ENCODE results near the gene LHX3.
"Not testable (repeated sequence)": the region's sequence is repeated elsewhere in the genome, so short reads cannot be mapped to it uniquely, and the experiment has no call there.

Gene LHX3

GRCh38 chr9:136151848-136152542 is 52.9 kb downstream of the LHX3 start:
- DNase-seq, result no peak

- no peak for DNase-seq
Observed at GRCh38 chr9:136151214-136151804, 53.6 kb downstream of the LHX3 start.

- not testable (repeated sequence) for DNase-seq
Observed at GRCh38 chr9:136150664-136151213, 54.2 kb downstream of the LHX3 start.

DNA sequence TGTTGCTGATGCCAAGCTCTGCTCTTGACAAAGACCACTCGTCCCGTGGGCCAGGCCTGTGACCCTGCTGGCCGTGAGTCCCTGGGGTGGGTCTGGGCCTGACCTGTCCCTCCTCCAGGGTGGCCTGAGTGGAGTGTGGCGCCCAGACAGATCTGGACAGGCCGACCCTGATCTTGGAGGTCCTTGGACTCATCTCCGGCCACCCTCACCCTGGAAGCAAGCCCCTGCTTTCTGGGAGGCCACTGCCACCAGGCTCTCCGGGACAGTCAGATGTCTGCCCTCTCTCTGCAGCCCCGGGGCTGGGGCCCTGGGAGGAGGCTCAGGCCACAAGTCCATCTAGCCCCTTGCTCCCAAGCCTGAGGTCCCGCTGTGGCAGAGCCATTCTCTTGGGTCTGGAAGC is 55.1 kb downstream of the LHX3 start:
- DNase-seq, result no peak

DNA sequence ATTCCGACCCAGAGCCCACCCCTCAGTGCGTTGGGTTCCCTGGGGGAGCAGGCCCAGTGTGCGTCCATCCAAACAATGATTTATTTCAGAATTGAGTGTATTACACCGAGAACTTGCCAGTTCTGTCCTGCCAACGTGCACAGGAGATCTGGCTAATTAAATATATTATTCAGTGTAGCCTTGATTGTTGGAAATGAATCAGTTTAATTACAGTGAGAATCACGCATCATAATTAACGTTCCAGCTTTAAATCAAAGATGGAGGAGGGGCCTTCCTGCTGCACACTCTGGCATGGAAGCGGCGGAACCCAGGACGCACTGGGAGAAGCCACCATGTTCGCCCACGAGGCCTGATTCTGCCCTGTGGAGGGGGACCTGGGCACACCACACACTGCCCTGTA is 55.6 kb downstream of the LHX3 start:
- DNase-seq, result no peak

DNA sequence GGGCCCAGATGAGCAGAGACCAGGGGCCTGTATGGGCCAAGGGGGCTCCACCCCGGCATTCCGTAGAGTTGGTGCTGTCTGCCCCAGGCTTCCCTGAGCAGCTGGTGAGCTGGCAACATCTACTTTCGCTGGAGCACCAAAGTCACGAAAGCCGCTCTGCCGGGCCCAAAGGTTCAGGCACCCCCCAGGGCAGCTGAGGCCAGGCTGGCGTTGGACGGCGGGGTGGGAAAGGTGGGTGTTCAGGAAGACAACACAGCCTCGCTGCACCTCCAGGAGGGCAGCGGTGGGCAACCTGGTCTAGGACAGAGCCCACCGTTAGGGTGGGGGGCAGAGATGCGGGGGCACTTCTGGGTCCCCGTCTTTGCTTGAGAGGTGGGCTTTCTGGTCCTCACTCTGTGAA is 56.2 kb downstream of the LHX3 start:
- DNase-seq, result no peak

DNA sequence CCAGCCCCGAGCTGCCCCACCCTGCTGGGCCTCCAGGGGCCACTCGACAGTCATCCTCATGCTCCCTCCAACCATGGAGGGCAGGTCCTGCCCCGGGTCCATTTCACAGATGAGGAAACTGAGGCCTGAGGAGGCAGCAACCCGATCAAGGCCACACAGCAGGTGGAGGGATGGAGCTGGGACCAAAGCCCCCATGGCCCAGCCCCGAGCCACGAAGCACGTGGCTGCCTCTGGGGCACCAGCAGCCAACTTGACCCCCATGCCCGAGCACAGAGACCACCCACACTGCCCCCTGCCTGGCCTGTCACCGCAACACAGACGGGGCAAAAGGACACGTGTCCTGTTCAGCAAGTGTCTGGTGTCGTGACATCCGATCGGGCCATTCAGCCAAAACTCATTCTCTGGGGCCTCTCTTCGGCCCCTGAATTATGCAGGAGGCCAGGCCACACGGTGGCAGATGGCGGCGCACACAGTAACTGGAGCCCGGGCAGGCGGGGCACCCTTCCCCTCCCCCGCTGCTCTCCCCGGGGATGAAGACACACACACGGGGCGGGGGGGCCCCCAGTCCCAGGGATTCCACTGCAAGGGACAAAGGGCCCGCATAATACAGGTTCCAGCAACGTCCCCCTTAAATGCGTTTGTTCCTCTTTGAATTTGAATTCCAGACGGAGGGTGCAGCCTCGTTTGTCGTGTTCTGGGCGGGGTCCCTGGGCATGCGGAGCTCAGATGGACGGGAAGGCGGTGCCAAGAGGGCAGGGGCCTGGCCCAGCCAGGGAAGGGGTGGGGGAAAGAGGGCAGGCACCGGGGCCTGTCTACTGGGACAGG is 56.8 kb downstream of the LHX3 start:
- DNase-seq, result no peak

- DNase-seq, result no peak
Observed at GRCh38 chr9:136147038-136147889, 57.7 kb downstream of the LHX3 start.
